ENCODE measurements around the gene DMRT1. TPM values are rescaled to one million over a fixed set of nuclear protein-coding genes. Genes with fewer than 3 reads are reported as not detected.
A peak's percentile ranks its signal among the peaks of the same experiment; 100 is the strongest.
"Not testable (repeated sequence)": the region's sequence is repeated elsewhere in the genome, so short reads cannot be mapped to it uniquely, and the experiment has no call there.

DMRT1 gene
- total RNA-seq, 6 experiments from 2014 or later: not detected

GRCh38 chr9:912776-913175, 71.3 kb downstream of the DMRT1 start:
- Mint-ChIP-seq H3K4me3 (no peak overlapping the region), H3K27ac (no peak overlapping the region), H3K9me3 (no peaks in the 10 kb centered on the region), H3K36me3 (ENCODE audit: low read depth) (no peaks in the 10 kb centered on the region), H3K27me3 (ENCODE audit: insufficient read depth) (peaks cover 14% of the 10 kb centered on the region), H3K4me1 (ENCODE audit: low read depth) (no peaks in the 10 kb centered on the region; the same call in 1 of the 2 replicates)
- no peak for TF ChIP-seq CTCF (IDR thresholded peaks at IDR 0.05)
- no peak for DNase-seq

- not testable (repeated sequence) for H3K4me1 Mint-ChIP-seq (ENCODE audit: low read depth); H3K9me3 Mint-ChIP-seq; DNase-seq; H3K27ac Mint-ChIP-seq; H3K36me3 Mint-ChIP-seq (ENCODE audit: low read depth)
- Mint-ChIP-seq H3K4me3 (peak overlapping the region; percentile 45; the same call in 1 of the 2 replicates), H3K27me3 (ENCODE audit: insufficient read depth) (peaks cover 14% of the 10 kb centered on the region)
Measured at GRCh38 chr9:913526-913925, 72.0 kb downstream of the DMRT1 start.

GRCh38 chr9:917730-918129, 76.2 kb downstream of the DMRT1 start:
- H3K27me3 Mint-ChIP-seq (ENCODE audit: insufficient read depth): peaks cover 7% of the 10 kb centered on the region
- no peak for TF ChIP-seq CTCF (IDR thresholded peaks at IDR 0.05)
- DNase-seq: no peak
- H3K36me3 Mint-ChIP-seq (ENCODE audit: low read depth): no peaks in the 10 kb centered on the region
- H3K4me1 Mint-ChIP-seq (ENCODE audit: low read depth): no peaks in the 10 kb centered on the region; the same call in 1 of the 2 replicates
- no peaks in the 10 kb centered on the region for H3K9me3 Mint-ChIP-seq
- H3K27ac Mint-ChIP-seq: no peak overlapping the region
- H3K4me3 Mint-ChIP-seq: no peak overlapping the region

GRCh38 chr9:920927-921326, 79.4 kb downstream of the DMRT1 start:
- DNase-seq: no peak
- TF ChIP-seq CTCF (IDR thresholded peaks at IDR 0.05): no peak
- Mint-ChIP-seq H3K27me3 (ENCODE audit: insufficient read depth) (peaks cover 7% of the 10 kb centered on the region), H3K4me1 (ENCODE audit: low read depth) (no peaks in the 10 kb centered on the region; the same call in 1 of the 2 replicates), H3K27ac (no peak overlapping the region), H3K9me3 (no peaks in the 10 kb centered on the region), H3K4me3 (no peak overlapping the region), H3K36me3 (ENCODE audit: low read depth) (no peaks in the 10 kb centered on the region)

- peaks cover 7% of the 10 kb centered on the region for H3K27me3 Mint-ChIP-seq (ENCODE audit: insufficient read depth)
- no peak overlapping the region for H3K27ac Mint-ChIP-seq
- no peak overlapping the region for H3K4me3 Mint-ChIP-seq
Measured at GRCh38 chr9:922171-922570, 80.7 kb downstream of the DMRT1 start.

GRCh38 chr9:922731-923130, 81.2 kb downstream of the DMRT1 start:
- Mint-ChIP-seq H3K4me1 (ENCODE audit: low read depth) (no peaks in the 10 kb centered on the region), H3K4me3 (no peak overlapping the region), H3K27ac (no peak overlapping the region), H3K9me3 (no peaks in the 10 kb centered on the region), H3K27me3 (ENCODE audit: insufficient read depth) (peaks cover 5% of the 10 kb centered on the region), H3K36me3 (ENCODE audit: low read depth) (no peaks in the 10 kb centered on the region)
- no peak for TF ChIP-seq CTCF (IDR thresholded peaks at IDR 0.05)
- DNase-seq: no peak

More at GRCh38 chr9:922171-922570, 80.7 kb downstream of the DMRT1 start:
- Mint-ChIP-seq H3K36me3 (ENCODE audit: low read depth) (no peaks in the 10 kb centered on the region), H3K4me1 (ENCODE audit: low read depth) (no peaks in the 10 kb centered on the region; the same call in 1 of the 2 replicates), H3K9me3 (no peaks in the 10 kb centered on the region)
- DNase-seq: no peak
- TF ChIP-seq CTCF (IDR thresholded peaks at IDR 0.05): no peak
